DOHH2 (cell line): ENCODE measurements around the gene YTHDC1.

Experiments
- H3F3A ChIP-seq: fragments of 200-600 bp; sonication (generic), shearing (Covaris generic); 2 replicates; pipeline ENCODE4 v1.6.0; 2016; ENCODE audit warnings: antibody characterized with exemption, mild to moderate bottlenecking; ENCODE audit not compliant: control insufficient read depth, insufficient read depth
- H3K27ac ChIP-seq: fragments of 200-600 bp; sonication (generic); 2 replicates; pipeline ENCODE4 v1.5.1; 2014; ENCODE audit warnings: low read depth, mild to moderate bottlenecking, low read length, moderate library complexity
- H3K27me3 ChIP-seq: fragments of 200-600 bp; sonication (generic); 2 replicates; pipeline ENCODE4 v1.6.1; 2014; ENCODE audit warnings: mild to moderate bottlenecking, low read length, mixed read lengths; ENCODE audit not compliant: control insufficient read depth
- H3K36me3 ChIP-seq: fragments of 200-600 bp; sonication (generic); 2 replicates; pipeline ENCODE4 v1.6.1; 2014; ENCODE audit warnings: mild to moderate bottlenecking, low read length, moderate library complexity, mixed read lengths; ENCODE audit not compliant: control insufficient read depth
- H3K4me1 ChIP-seq: fragments of 200-600 bp; sonication (generic); 2 replicates; pipeline ENCODE4 v1.6.1; 2014; ENCODE audit warnings: mild to moderate bottlenecking, low read length, mixed read lengths; ENCODE audit not compliant: control insufficient read depth
- H3K4me2 ChIP-seq: fragments of 200-600 bp; sonication (generic); 2 replicates; pipeline ENCODE4 v1.6.0; 2014; ENCODE audit warnings: mild to moderate bottlenecking, low read length, moderate library complexity
- H3K4me3 ChIP-seq: fragments of 200-600 bp; sonication (generic); 2 replicates; pipeline ENCODE4 v1.5.1; 2014; ENCODE audit warnings: mild to moderate bottlenecking, low read length, mixed read lengths
- H3K79me2 ChIP-seq: fragments of 200-600 bp; sonication (generic); 2 replicates; pipeline ENCODE4 v1.6.1; 2014; ENCODE audit warnings: mild to moderate bottlenecking, low read length, mixed read lengths; ENCODE audit not compliant: control insufficient read depth
- H3K9me2 ChIP-seq: fragments of 200-600 bp; sonication (generic); replicated peaks from 2 replicates; pipeline ENCODE4 v1.6.1; 2014; ENCODE audit warnings: mild to moderate bottlenecking, low read length, mixed read lengths; ENCODE audit not compliant: control insufficient read depth
- H3K9me3 ChIP-seq: fragments of 200-600 bp; sonication (generic); 2 replicates; pipeline ENCODE4 v1.6.1; 2014; ENCODE audit warnings: antibody characterized with exemption, low read length, mixed read lengths; ENCODE audit not compliant: control insufficient read depth, insufficient read depth
- H4K20me1 ChIP-seq: fragments of 200-600 bp; sonication (generic); 2 replicates; pipeline ENCODE4 v1.6.0; 2014; ENCODE audit warnings: low read depth, mild to moderate bottlenecking, antibody characterized with exemption, low read length, moderate library complexity; ENCODE audit not compliant: control insufficient read depth, insufficient read depth
- EZH2phosphoT487 ChIP-seq: fragments of 200-600 bp; sonication (generic); IDR thresholded peaks from 2 replicates; pipeline ENCODE4 v1.6.1; 2017; ENCODE audit warnings: borderline replicate concordance, mild to moderate bottlenecking, antibody characterized with exemption, low read length, moderate library complexity, mixed read lengths
- TF ChIP-seq, protein P1 (sequence below): fragments of 200-600 bp; sonication (generic); IDR thresholded peaks from one replicate; pipeline ENCODE4 v1.5.1; 2014; ENCODE audit warnings: antibody characterized with exemption, mild to moderate bottlenecking, low read depth, low read length; ENCODE audit not compliant: poor library complexity, severe bottlenecking

The YTHDC1 gene

DNA sequence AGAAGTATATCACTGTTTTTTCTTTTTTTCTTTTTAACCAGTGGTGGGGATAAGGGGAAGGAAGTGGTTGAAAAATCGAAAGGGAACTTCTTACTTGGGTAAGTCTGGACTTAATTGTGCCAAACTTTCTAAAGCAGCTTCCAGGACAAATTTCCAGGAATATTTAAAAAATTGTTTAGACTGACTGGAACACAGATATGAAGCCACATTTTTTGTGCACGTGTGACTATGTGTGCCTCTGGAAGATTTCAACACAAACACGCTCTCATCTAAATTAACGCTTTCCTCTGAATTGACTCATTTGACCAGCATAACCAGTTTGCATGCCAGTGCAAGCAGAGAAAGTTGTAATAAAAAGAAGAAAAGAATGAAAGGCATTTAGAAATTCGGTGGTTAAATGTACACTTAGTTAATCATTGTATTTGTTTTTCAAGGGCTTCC lies 18.8 kb upstream of the YTHDC1 start:
- Histone ChIP-seq H3K4me1 (no peaks in the 10 kb centered on the region), H4K20me1 (no peaks in the 10 kb centered on the region), H3K4me3 (no peak overlapping the region), H3K9me3 (no peaks in the 10 kb centered on the region), H3K79me2 (no peaks in the 10 kb centered on the region), H3F3A (no peaks in the 10 kb centered on the region), H3K27me3 (no peaks in the 10 kb centered on the region), H3K27ac (no peak overlapping the region), H3K9me2 (no peaks in the 10 kb centered on the region), H3K4me2 (no peak overlapping the region), H3K36me3 (no peaks in the 10 kb centered on the region)
- TF ChIP-seq, protein P1, sequence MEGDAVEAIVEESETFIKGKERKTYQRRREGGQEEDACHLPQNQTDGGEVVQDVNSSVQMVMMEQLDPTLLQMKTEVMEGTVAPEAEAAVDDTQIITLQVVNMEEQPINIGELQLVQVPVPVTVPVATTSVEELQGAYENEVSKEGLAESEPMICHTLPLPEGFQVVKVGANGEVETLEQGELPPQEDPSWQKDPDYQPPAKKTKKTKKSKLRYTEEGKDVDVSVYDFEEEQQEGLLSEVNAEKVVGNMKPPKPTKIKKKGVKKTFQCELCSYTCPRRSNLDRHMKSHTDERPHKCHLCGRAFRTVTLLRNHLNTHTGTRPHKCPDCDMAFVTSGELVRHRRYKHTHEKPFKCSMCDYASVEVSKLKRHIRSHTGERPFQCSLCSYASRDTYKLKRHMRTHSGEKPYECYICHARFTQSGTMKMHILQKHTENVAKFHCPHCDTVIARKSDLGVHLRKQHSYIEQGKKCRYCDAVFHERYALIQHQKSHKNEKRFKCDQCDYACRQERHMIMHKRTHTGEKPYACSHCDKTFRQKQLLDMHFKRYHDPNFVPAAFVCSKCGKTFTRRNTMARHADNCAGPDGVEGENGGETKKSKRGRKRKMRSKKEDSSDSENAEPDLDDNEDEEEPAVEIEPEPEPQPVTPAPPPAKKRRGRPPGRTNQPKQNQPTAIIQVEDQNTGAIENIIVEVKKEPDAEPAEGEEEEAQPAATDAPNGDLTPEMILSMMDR: no peak
- no peak for TF ChIP-seq EZH2phosphoT487

DNA sequence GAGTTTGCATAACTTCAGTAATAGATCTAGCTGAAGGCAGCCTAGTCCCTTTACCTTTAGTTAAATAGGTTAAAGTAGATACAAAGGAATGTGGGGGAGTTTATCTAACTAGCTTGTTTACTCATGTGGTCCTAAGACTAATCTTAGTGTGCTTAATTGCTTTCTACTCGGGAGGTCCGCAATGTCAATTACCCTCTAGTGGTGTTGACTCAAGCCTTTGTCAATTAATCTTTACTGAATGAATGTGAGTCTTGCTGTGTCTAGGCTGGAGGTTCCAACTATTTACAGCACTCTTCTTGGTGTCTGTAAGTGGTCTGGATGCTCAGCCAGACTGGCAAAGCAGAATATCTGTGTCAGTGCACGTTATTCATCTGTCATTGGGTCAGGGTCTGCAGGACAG lies 17.9 kb upstream of the YTHDC1 start:
- Histone ChIP-seq H3K27ac (no peak overlapping the region), H3K27me3 (no peaks in the 10 kb centered on the region; the same call in 1 of the 2 replicates), H3K9me2 (no peaks in the 10 kb centered on the region), H3K4me1 (no peaks in the 10 kb centered on the region), H3K4me3 (no peak overlapping the region), H3K4me2 (no peak overlapping the region), H3K9me3 (no peaks in the 10 kb centered on the region), H3K79me2 (no peaks in the 10 kb centered on the region), H4K20me1 (no peaks in the 10 kb centered on the region), H3K36me3 (no peaks in the 10 kb centered on the region), H3F3A (no peaks in the 10 kb centered on the region)
- TF ChIP-seq, protein P1: no peak
- TF ChIP-seq EZH2phosphoT487: no peak

DNA sequence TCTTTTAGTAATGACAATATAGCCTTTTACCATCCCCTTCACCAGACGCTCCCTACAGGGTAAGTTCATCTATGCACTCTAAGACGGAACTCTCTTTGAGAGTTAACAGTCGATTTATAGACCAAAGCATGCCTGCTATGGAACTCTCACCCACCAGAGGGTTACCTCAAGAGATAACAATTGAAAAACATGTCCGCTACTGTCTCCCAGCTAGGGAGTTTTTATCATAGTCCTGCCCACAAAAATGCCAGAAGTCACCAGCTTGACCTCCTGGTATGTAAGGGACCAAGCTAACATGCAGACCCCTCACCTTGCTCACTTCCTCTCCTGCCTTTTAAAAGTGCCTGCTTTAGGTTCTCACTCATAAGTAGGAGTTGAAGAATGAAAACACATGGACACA lies 16.7 kb upstream of the YTHDC1 start:
- H3K9me3 ChIP-seq: no peaks in the 10 kb centered on the region
- H3K27ac ChIP-seq: no peak overlapping the region
- no peak overlapping the region for H3K4me3 ChIP-seq
- no peak overlapping the region for H3K4me2 ChIP-seq
- no peaks in the 10 kb centered on the region for H3K36me3 ChIP-seq
- H3F3A ChIP-seq: no peaks in the 10 kb centered on the region
- no peaks in the 10 kb centered on the region for H3K9me2 ChIP-seq
- no peaks in the 10 kb centered on the region; the same call in 1 of the 2 replicates for H3K27me3 ChIP-seq
- no peaks in the 10 kb centered on the region for H3K4me1 ChIP-seq
- no peak for TF ChIP-seq EZH2phosphoT487
- TF ChIP-seq, protein P1: no peak
- no peaks in the 10 kb centered on the region for H3K79me2 ChIP-seq
- H4K20me1 ChIP-seq: no peaks in the 10 kb centered on the region

DNA sequence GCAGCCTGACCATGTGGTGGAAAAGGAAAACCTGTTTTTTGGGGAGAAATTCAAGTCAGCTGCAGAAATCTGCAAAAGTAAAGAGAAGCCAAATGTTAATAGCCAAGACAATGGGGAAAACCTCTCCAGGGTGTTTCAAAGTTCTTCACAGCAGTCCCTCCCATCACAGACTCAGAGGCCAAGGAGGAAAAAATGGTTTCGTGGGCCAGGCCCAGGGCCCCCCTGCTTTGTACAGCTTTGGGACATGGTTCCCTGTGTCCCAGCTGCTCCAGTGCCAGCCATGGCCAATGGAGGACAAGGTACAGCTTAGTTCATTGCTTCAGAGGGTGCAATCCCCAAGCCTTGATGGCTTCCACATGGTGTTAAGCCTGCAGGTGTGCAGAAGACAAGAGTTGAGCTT lies 15.2 kb upstream of the YTHDC1 start:
- H3F3A ChIP-seq: no peaks in the 10 kb centered on the region
- no peaks in the 10 kb centered on the region for H3K36me3 ChIP-seq
- no peaks in the 10 kb centered on the region for H3K79me2 ChIP-seq
- H3K27ac ChIP-seq: no peak overlapping the region
- no peaks in the 10 kb centered on the region for H4K20me1 ChIP-seq
- H3K4me2 ChIP-seq: no peak overlapping the region
- H3K4me1 ChIP-seq: no peaks in the 10 kb centered on the region
- H3K27me3 ChIP-seq: no peaks in the 10 kb centered on the region; the same call in 1 of the 2 replicates
- TF ChIP-seq, protein P1: no peak
- TF ChIP-seq EZH2phosphoT487: no peak
- no peak overlapping the region for H3K4me3 ChIP-seq
- no peaks in the 10 kb centered on the region for H3K9me2 ChIP-seq
- H3K9me3 ChIP-seq: no peaks in the 10 kb centered on the region
